GM19193 (cell line): Measurements from ENCODE around the gene RASD2.

Source experiments
- POLR2A ChIP-seq: IDR thresholded peaks from 4 replicates; pipeline ENCODE4 v1.6.1; 2011; ENCODE audit not compliant: insufficient read depth, insufficient read length; ENCODE audit errors: extremely low read depth

RASD2 gene

GRCh38 chr22:35593891-35594470 lies 53.4 kb downstream of the RASD2 start:
- TF ChIP-seq POLR2A: no peak

DNA sequence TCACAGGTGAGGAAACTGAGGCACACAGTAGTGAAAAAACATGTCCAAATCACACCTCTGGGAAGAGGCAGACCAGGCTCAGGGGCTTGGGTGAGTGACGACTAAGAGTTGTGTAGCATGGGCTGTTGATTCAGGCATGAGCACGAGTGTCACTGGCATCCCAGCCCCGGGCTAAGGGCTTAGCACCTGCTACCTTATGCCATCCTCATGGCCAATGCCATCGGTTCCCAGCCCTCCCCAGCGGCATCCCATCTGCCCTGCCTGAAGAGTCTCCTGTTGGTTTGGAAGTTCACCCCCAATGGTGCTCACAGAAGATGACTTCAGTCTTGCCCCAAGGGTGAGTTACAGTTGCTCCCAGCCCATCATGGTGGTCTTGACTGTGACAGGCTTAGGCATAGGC lies 54.1 kb downstream of the RASD2 start:
- no peak for TF ChIP-seq POLR2A

GRCh38 chr22:35596821-35597220 lies 56.2 kb downstream of the RASD2 start:
- no peak for TF ChIP-seq POLR2A

GRCh38 chr22:35597692-35598395 lies 57.2 kb downstream of the RASD2 start:
- TF ChIP-seq POLR2A: no peak

- TF ChIP-seq POLR2A: no peak
Observed at GRCh38 chr22:35598396-35598710, 57.7 kb downstream of the RASD2 start.

DNA sequence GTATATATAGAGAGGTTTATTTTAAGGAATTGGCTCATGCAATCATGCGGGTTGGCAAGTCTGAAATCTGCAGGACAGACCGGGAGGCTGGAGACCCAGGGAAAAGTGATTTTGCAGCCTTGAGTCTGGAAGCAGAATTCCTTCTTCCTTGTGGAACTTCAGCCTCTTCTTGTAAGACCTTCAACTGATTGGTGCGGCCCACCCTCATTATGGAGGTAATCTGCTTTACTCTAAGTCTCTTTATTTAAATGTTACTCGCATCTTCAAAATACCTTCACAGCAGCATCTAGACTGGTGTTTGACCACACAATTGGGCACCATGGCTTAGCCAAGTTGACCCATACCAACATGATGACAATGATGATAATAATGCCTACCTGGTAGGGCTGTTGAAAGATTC lies 58.7 kb downstream of the RASD2 start:
- TF ChIP-seq POLR2A: no peak

- no peak for TF ChIP-seq POLR2A
Observed at GRCh38 chr22:35600476-35600875, 59.8 kb downstream of the RASD2 start.

DNA sequence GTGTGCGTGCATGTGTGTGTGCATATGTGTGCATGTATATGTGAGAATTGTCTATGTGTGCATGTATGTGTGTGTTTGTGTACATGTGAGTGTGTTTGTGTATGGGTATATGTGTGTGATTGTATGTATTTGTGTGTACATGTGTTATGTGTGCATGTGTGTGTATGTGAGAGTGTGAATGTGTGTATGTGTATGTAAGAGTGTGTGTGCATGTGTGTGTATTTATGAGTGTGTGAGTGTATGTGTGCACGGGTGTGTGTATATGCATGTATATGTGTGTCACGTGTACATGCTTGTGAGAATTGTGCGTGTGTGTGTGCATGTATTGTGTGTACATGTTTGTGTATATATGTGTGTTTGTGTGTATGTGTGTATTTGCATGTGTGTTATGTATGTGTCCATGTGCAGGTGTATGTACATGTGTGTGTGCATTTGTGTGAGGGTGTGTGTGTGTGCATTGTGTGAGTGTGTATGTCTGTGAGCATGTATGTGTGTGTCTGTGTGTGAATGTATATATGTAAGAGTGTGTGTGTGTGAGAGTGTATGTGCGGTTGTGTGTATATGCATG lies 60.5 kb downstream of the RASD2 start:
- TF ChIP-seq POLR2A: no peak

DNA sequence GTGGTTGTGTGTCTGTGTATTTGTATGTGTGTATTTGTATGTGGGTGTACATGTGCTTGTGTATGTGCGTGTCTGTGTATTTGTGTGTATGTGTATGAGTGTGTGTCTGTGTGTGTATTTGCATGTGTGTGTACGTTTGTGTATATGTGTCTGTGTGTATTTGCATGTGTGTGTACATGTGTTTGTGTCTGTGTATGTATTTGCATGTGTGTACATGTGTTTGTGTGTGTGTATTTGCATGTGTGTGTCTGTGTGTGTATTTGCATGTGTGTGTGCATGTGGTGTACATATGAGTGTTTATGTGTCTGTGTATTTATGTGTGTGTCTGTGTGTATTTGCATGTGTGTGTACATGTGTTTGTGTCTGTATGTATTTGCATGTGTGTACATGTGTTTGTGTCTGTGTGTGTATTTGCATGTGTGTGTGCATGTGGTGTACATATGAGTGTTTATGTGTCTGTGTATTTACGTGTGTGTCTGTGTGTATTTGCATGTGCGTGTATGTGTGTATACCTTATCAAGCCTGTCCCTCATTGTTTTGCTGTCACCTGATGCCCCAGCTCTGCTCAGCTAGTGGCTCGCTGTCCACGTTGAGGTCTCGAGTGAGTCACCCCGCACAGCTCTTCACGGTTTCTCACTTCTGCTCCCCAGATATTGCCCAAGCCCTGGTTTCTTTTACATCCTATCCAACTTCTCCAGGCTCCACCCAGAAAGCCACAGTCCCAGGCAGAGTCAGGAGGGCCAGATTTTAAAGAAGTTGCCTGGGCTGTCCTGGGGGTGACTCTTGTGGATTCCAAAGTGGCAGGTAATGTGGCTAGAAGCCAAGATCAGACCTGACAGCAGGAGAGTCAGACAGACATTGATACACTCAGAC lies 61.3 kb downstream of the RASD2 start:
- no peak for TF ChIP-seq POLR2A
